OCI-LY7 (cell line): ENCODE measurements around the gene TM9SF2. TPM values are rescaled to one million over a fixed set of nuclear protein-coding genes. Genes with fewer than 3 reads are reported as not detected.

ENCODE experiments used
- BruUV-seq: library from RNA; stranded (reverse); fragments of 400-500 nt; replicated peaks from 2 replicates; lab custom pipeline; 2021; lab: Mats Ljungman, UMichigan
- CTCF ChIA-PET: fragments of 300-600 bp; sonication (Branson Sonifier 250); formaldehyde crosslinking; loops from one replicate; lab custom pipeline; 2022; ENCODE audit warnings: antibody characterized with exemption; ENCODE audit not compliant: unreplicated experiment; lab: Charles Lee
- POLR2A ChIA-PET: fragments of 300-600 bp; sonication (Branson Sonifier 250); formaldehyde crosslinking; loops from one replicate; lab custom pipeline; 2022; ENCODE audit warnings: antibody characterized with exemption; lab: Charles Lee
- DNase-seq: peaks from one replicate; pipeline ENCODE4 v3.0.0-alpha.2; 2015; ENCODE audit warnings: low spot score
- H2AFZ ChIP-seq: fragments of 200-600 bp; sonication (generic), shearing (Covaris generic); 2 replicates; pipeline ENCODE4 v1.6.1; 2014; ENCODE audit warnings: mild to moderate bottlenecking, antibody characterized with exemption, low read length, moderate library complexity
- H3K27ac ChIP-seq: fragments of 200-600 bp; sonication (generic); 2 replicates; pipeline ENCODE4 v1.5.1; 2014; ENCODE audit warnings: mixed run types, low read depth, mild to moderate bottlenecking, moderate library complexity, low read length, inconsistent platforms; ENCODE audit not compliant: poor library complexity, severe bottlenecking
- H3K36me3 ChIP-seq: fragments of 200-600 bp; sonication (generic); 2 replicates; pipeline ENCODE4 v1.6.1; 2014; ENCODE audit warnings: mild to moderate bottlenecking, antibody characterized with exemption, low read length, moderate library complexity, mixed read lengths; ENCODE audit not compliant: insufficient read depth
- H3K4me1 ChIP-seq: fragments of 200-600 bp; sonication (generic); 2 replicates; pipeline ENCODE4 v1.5.1; 2014; ENCODE audit warnings: mild to moderate bottlenecking, low read length; ENCODE audit not compliant: insufficient read depth, poor library complexity, severe bottlenecking
- H3K4me2 ChIP-seq: fragments of 200-600 bp; sonication (generic); 2 replicates; pipeline ENCODE4 v1.6.1; 2014; ENCODE audit warnings: mild to moderate bottlenecking, low read length
- H3K4me3 ChIP-seq: fragments of 200-600 bp; sonication (generic); 2 replicates; pipeline ENCODE4 v1.5.1; 2014; ENCODE audit warnings: mild to moderate bottlenecking, low read depth, low read length; ENCODE audit not compliant: poor library complexity, severe bottlenecking
- H3K79me2 ChIP-seq: fragments of 200-600 bp; sonication (generic); 2 replicates; pipeline ENCODE4 v1.6.1; 2016; ENCODE audit warnings: low read depth, mild to moderate bottlenecking, low read length, moderate library complexity, mixed read lengths; ENCODE audit not compliant: insufficient read depth
- H3K9me2 ChIP-seq: fragments of 200-600 bp; sonication (generic); 2 replicates; pipeline ENCODE4 v1.6.1; 2016; ENCODE audit warnings: mild to moderate bottlenecking, low read length, mixed read lengths; ENCODE audit not compliant: insufficient read depth
- H3K9me3 ChIP-seq: fragments of 200-600 bp; sonication (generic); 2 replicates; pipeline ENCODE4 v1.6.1; 2014; ENCODE audit warnings: mild to moderate bottlenecking, mixed run types, low read length, mixed read lengths
- H4K20me1 ChIP-seq: fragments of 200-600 bp; sonication (generic); 2 replicates; pipeline ENCODE4 v1.6.1; 2014; ENCODE audit warnings: mild to moderate bottlenecking, antibody characterized with exemption, low read length, moderate library complexity, mixed read lengths; ENCODE audit not compliant: insufficient read depth
- EZH2phosphoT487 ChIP-seq: fragments of 200-600 bp; sonication (generic); IDR thresholded peaks from 2 replicates; pipeline ENCODE4 v1.6.1; 2018; ENCODE audit warnings: low read depth, borderline replicate concordance, mild to moderate bottlenecking, mixed run types, antibody characterized with exemption, low read length, moderate library complexity, mixed read lengths
- intact Hi-C: fragments of 100-400 bp; cut with micrococcal nuclease; formaldehyde crosslinking; loops from one replicate; pipeline ENCODE4 v1.10.0; 2022; ENCODE audit not compliant: unreplicated experiment
- total RNA-seq, 2 experiments: library from RNA; depleted of rRNA in 1 of 2; stranded (reverse); fragments of >200 nt in 1 of 2; shearing (Covaris generic) in 1 of 2; gene quantifications; 2 replicates each; pipeline ENCODE4 v1.2.3, GENCODE V29; 2014 to 2022
- TF ChIP-seq, protein P1 (sequence below): fragments of 200-600 bp; sonication (generic); conservative IDR thresholded peaks from 2 replicates; pipeline ENCODE4 v1.5.1; 2014; ENCODE audit warnings: mild to moderate bottlenecking, antibody characterized with exemption, low read length, moderate library complexity, mixed read lengths

TM9SF2 gene
- total RNA-seq, 2 experiments from 2014 or later = 17.8 to 27.3 TPM

DNA sequence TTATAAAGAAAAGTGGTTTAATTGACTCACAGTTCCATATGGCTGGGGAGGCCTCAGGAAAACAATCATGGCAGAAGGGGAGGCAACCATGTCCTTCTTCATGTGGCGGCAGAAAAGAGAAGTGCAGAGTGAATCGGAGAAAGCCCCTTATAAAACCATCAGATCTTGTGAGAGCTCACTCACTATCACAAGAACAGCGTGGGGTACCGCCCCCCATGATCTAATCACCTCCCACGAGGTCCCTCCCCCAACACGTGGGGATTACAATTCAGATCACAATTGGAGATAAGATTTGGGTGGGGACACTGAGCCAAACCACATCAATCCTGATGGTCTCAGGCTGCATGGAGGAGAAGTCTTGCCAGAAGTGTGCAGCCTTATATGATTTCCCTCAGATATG, 26.0 kb downstream of the TM9SF2 start:
- no peak for TF ChIP-seq EZH2phosphoT487
- TF ChIP-seq, protein P1, sequence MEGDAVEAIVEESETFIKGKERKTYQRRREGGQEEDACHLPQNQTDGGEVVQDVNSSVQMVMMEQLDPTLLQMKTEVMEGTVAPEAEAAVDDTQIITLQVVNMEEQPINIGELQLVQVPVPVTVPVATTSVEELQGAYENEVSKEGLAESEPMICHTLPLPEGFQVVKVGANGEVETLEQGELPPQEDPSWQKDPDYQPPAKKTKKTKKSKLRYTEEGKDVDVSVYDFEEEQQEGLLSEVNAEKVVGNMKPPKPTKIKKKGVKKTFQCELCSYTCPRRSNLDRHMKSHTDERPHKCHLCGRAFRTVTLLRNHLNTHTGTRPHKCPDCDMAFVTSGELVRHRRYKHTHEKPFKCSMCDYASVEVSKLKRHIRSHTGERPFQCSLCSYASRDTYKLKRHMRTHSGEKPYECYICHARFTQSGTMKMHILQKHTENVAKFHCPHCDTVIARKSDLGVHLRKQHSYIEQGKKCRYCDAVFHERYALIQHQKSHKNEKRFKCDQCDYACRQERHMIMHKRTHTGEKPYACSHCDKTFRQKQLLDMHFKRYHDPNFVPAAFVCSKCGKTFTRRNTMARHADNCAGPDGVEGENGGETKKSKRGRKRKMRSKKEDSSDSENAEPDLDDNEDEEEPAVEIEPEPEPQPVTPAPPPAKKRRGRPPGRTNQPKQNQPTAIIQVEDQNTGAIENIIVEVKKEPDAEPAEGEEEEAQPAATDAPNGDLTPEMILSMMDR = no peak
- no peak overlapping the region for H3K27ac ChIP-seq
- H3K36me3 ChIP-seq = peaks cover 31% of the 10 kb centered on the region; the same call in 1 of the 2 replicates
- no peaks in the 10 kb centered on the region for H3K9me2 ChIP-seq
- ChIA-PET POLR2A (no interaction called here), CTCF (no interaction called here)
- H3K79me2 ChIP-seq = no peaks in the 10 kb centered on the region
- H4K20me1 ChIP-seq = no peaks in the 10 kb centered on the region
- BruUV-seq = no TSS peak
- no peaks in the 10 kb centered on the region for H3K4me1 ChIP-seq
- H2AFZ ChIP-seq = no peak overlapping the region
- intact Hi-C loops = no loop called here
- H3K4me3 ChIP-seq = no peak overlapping the region
- H3K9me3 ChIP-seq = no peaks in the 10 kb centered on the region
- no peak for DNase-seq
- no peak overlapping the region for H3K4me2 ChIP-seq

DNA sequence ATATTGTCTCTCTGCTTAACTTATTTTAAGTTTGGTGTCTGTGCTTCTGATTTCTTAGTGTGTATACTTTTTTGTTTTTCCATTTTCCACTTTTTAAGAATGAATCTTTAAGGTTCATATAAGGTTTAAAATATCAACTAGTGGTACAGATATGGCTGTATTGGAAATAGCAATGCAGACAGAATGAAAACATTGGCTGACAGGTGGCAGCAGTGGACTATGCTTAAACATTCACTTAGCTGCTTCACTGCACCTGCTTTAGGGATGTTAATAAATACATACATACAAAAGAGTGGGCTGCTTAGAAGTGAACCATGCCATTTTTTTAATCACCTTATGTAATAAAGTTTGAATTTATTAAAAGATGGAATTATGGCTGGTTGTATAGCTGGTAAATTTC, 27.3 kb downstream of the TM9SF2 start:
- Histone ChIP-seq H2AFZ (no peak overlapping the region), H3K4me1 (no peaks in the 10 kb centered on the region), H3K36me3 (peaks cover 20% of the 10 kb centered on the region; the same call in 1 of the 2 replicates), H3K9me2 (no peaks in the 10 kb centered on the region), H3K9me3 (no peaks in the 10 kb centered on the region), H3K79me2 (no peaks in the 10 kb centered on the region), H3K4me3 (no peak overlapping the region), H3K27ac (no peak overlapping the region), H4K20me1 (no peaks in the 10 kb centered on the region), H3K4me2 (no peak overlapping the region)
- no peak for TF ChIP-seq EZH2phosphoT487
- TF ChIP-seq, protein P1 = peak; percentile 60
- DNase-seq = peak; percentile 18
- no TSS peak for BruUV-seq
- ChIA-PET POLR2A (interaction anchor here (0.5 to 1.3 kb wide), 2 partner anchors 11 to 61 kb away, joined by 4 to 5 read pairs; no protein-coding TSS in a partner anchor), CTCF (no interaction called here)
- intact Hi-C loops = no loop called here

DNA sequence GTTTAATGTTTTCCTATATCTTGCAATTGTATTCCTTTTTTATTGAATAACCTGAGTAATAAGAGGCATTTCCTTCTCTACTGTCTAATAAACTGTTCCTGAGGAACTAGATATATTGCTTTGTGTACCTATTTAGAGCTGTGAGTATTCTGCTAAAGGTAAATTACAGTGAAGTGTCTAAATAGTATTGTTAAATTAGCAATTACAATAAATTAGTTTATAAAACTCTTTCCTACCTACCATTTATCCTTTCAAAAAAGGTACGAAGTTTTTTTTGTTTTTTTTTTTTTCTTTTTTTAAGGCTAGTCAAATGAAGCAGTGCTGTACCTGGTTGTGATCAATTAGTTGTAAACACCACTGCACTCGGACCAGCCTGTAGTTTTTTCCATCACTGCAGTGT, 34.8 kb downstream of the TM9SF2 start:
- ChIA-PET CTCF (no interaction called here), POLR2A (interaction anchor here (0.8 kb wide), 1 partner anchor 10 kb away, joined by 5 read pairs; no protein-coding TSS in a partner anchor)
- DNase-seq = no peak
- BruUV-seq = no TSS peak
- H4K20me1 ChIP-seq = no peaks in the 10 kb centered on the region
- no peak overlapping the region for H3K4me3 ChIP-seq
- no peaks in the 10 kb centered on the region for H3K4me1 ChIP-seq
- H3K27ac ChIP-seq = no peak overlapping the region
- H3K9me2 ChIP-seq = no peaks in the 10 kb centered on the region
- peaks cover 30% of the 10 kb centered on the region for H3K36me3 ChIP-seq
- intact Hi-C loops = no loop called here
- H2AFZ ChIP-seq = no peak overlapping the region
- no peaks in the 10 kb centered on the region for H3K9me3 ChIP-seq
- no peak for TF ChIP-seq EZH2phosphoT487
- TF ChIP-seq, protein P1 = no peak
- no peaks in the 10 kb centered on the region for H3K79me2 ChIP-seq
- H3K4me2 ChIP-seq = no peak overlapping the region
